Lower lobe of right lung (tissue), 2 donors: Measurements from ENCODE around the gene PEAK1. TPM values are rescaled to one million over a fixed set of nuclear protein-coding genes. Genes with fewer than 3 reads are reported as not detected.

Experiments
- ATAC-seq, 2 donors: fragments of 200-7000 bp; cut with Tn5 transposase; one replicate each; pipeline ENCODE4 v1.9.1; 2020 to 2022; ENCODE audit warnings: mild to moderate bottlenecking in 2 of 2, moderate library complexity in 2 of 2
- DNase-seq: peaks from one replicate; pipeline ENCODE4 v3.0.0-alpha.2; 2020
- H3K27ac ChIP-seq: fragments of 200-600 bp; one replicate; pipeline ENCODE4 v1.8.0; 2022
- H3K27me3 ChIP-seq: fragments of 200-600 bp; one replicate; pipeline ENCODE4 v1.8.0; 2022; ENCODE audit warnings: low read depth
- H3K36me3 ChIP-seq: fragments of 200-600 bp; one replicate; pipeline ENCODE4 v1.8.0; 2022; ENCODE audit warnings: mild to moderate bottlenecking
- H3K4me1 ChIP-seq: fragments of 200-600 bp; one replicate; pipeline ENCODE4 v1.8.0; 2022
- H3K4me3 ChIP-seq: fragments of 200-600 bp; one replicate; pipeline ENCODE4 v1.8.0; 2022; ENCODE audit warnings: mild to moderate bottlenecking
- H3K9me3 ChIP-seq: fragments of 200-600 bp; one replicate; pipeline ENCODE4 v1.8.0; 2022
- intact Hi-C: fragments of 100-400 bp; cut with DNase I; formaldehyde crosslinking; loops from one replicate; pipeline ENCODE4 v1.11.0; 2022
- total RNA-seq: library from RNA; stranded (reverse); fragmentation: NEBNext Ultra II Directional; extraction: Animal tissue kit (Norgen Biotek cat#: 25700); gene quantifications from one replicate; pipeline ENCODE4 v1.2.1, GENCODE V29; 2021
- TF ChIP-seq, protein P1 (sequence below): fragments of 200-600 bp; IDR thresholded peaks from one replicate; pipeline ENCODE4 v1.8.0; 2022; ENCODE audit warnings: antibody characterized with exemption, mild to moderate bottlenecking
- donor health status: DM: no; HTN: yes; CAD: no; lungs with severe emphysema.

The PEAK1 gene
- total RNA-seq, 1 donor from 2014 or later, result 112 TPM

DNA sequence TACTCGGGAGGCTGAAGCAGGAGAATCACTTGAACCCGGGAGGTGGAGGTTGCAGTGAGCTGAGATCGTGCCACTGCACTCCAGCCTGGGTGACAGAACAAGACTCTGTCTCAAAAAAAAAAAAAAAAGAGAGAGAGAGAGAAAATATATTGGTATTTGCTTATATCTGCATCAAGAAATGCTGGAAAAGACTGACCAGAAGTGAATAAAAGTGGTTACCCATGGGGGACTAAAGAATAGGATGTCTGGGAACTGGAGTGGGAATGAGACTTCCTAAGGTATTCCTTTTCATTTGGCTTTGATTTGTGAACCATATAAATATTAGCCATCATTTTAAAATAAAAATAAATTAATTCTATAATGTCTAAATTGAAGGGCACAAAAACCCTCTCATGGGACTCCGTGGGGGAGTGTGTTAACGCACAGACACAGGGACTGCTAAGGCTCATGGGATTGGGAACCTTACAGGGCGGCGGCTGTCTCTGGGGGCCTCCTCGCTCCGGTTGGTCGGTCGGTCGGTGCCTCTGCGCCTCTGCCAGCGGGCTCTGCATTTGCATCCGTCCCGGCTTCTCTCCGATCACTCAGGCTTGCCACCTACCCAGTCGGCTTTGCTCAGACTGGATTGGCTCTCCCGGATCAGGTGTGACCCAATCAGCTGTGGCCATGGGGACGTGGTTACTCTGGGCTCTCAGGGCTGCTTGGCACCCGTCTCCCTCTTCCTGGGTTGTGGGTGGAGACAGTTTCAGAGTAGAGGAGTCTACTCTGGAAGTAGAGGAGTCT, 336.3 kb downstream of the PEAK1 start:
- H3K27ac ChIP-seq, result peak overlapping the region; percentile 43
- intact Hi-C loops, result no loop called here
- no peaks in the 10 kb centered on the region for H3K36me3 ChIP-seq
- peak; percentile 98 for ATAC-seq
- DNase-seq, result peak; percentile 90
- H3K9me3 ChIP-seq, result no peaks in the 10 kb centered on the region
- no peaks in the 10 kb centered on the region for H3K27me3 ChIP-seq
- peaks cover 14% of the 10 kb centered on the region for H3K4me1 ChIP-seq
- TF ChIP-seq, protein P1, sequence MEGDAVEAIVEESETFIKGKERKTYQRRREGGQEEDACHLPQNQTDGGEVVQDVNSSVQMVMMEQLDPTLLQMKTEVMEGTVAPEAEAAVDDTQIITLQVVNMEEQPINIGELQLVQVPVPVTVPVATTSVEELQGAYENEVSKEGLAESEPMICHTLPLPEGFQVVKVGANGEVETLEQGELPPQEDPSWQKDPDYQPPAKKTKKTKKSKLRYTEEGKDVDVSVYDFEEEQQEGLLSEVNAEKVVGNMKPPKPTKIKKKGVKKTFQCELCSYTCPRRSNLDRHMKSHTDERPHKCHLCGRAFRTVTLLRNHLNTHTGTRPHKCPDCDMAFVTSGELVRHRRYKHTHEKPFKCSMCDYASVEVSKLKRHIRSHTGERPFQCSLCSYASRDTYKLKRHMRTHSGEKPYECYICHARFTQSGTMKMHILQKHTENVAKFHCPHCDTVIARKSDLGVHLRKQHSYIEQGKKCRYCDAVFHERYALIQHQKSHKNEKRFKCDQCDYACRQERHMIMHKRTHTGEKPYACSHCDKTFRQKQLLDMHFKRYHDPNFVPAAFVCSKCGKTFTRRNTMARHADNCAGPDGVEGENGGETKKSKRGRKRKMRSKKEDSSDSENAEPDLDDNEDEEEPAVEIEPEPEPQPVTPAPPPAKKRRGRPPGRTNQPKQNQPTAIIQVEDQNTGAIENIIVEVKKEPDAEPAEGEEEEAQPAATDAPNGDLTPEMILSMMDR, result no peak
- peak overlapping the region; percentile 41 for H3K4me3 ChIP-seq

DNA sequence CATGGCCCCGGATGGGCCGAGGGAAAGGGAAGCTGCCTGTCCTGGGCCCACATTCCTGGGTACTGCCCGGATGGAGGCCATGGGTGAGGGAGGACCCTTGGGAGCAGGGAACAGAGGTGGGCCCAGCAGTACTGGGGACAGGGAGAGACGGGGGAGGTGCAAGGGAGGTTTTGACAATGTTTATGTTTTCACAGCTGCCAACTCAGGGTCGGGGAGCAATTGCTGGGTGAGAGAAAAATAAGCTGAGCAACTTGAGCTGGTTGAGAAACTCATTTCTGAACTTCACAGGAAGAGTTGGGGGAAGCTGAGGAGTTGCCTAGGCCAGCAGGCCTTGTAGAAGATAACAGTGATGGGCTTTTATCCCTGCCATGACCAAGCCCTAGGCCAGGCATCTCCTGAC, 337.9 kb downstream of the PEAK1 start:
- Histone ChIP-seq H3K27me3 (no peaks in the 10 kb centered on the region), H3K4me3 (no peak overlapping the region), H3K36me3 (no peaks in the 10 kb centered on the region), H3K4me1 (peaks cover 14% of the 10 kb centered on the region), H3K27ac (no peak overlapping the region), H3K9me3 (no peaks in the 10 kb centered on the region)
- TF ChIP-seq, protein P1, result no peak
- intact Hi-C loops, result no loop called here
- ATAC-seq (no peak), DNase-seq (no peak)

DNA sequence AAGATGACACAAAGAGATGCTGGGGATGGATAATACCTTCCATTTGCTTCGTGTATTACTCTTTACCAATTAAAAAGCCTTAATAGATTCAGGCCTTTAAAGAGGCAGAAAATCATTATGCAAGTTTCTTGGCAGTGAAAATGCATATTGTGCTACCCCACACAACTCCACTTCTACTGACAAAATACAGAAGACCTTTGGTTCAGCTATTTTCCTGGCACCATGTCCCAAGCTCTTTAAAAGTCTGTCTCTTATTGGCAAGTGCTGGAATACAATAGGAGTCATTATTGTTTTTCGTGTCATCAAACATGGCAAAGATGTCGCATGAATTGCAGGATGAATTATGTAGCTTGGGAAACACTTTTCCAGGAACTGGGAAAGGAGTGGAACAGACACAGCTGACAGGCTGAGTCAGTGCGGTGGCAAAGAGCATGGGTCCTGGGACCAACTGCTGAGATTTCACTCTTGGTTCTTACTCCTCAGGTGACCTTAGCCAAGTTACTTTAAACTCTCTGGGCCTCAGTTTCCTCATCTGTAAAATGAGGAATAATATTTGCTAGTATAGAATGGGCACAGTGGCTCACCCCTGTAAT, 343.5 kb downstream of the PEAK1 start:
- H3K4me1 ChIP-seq, result peaks cover 7% of the 10 kb centered on the region
- TF ChIP-seq, protein P1, result no peak
- no peak overlapping the region for H3K27ac ChIP-seq
- intact Hi-C loops, result no loop called here
- DNase-seq (no peak), ATAC-seq (no peak)
- H3K36me3 ChIP-seq, result no peaks in the 10 kb centered on the region
- H3K27me3 ChIP-seq, result no peaks in the 10 kb centered on the region
- H3K9me3 ChIP-seq, result no peaks in the 10 kb centered on the region
- H3K4me3 ChIP-seq, result no peak overlapping the region

DNA sequence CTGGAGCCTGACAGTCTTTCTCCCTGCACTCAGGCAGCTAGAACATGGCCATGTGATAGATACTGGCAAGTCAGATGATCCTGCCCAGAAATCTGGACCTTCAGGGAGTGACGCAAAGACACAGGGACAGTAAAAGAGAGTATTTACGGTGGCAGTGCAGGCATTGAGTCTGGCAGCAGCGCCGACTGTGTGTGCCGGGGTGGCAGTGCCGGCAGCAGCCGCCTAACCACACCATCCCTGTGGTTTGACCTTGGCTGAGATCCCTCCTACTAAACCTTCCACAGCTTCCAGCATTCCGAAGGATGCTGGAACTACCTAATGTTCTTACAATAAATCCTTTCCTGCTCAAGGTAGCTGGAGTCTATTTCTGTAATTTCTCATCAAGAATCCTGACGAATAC, 344.4 kb downstream of the PEAK1 start:
- TF ChIP-seq, protein P1, result no peak
- H3K36me3 ChIP-seq, result no peaks in the 10 kb centered on the region
- DNase-seq (no peak), ATAC-seq (no peak)
- no peaks in the 10 kb centered on the region for H3K9me3 ChIP-seq
- intact Hi-C loops, result no loop called here
- no peaks in the 10 kb centered on the region for H3K27me3 ChIP-seq
- H3K4me3 ChIP-seq, result no peak overlapping the region
- H3K27ac ChIP-seq, result no peak overlapping the region
- H3K4me1 ChIP-seq, result peaks cover 10% of the 10 kb centered on the region

DNA sequence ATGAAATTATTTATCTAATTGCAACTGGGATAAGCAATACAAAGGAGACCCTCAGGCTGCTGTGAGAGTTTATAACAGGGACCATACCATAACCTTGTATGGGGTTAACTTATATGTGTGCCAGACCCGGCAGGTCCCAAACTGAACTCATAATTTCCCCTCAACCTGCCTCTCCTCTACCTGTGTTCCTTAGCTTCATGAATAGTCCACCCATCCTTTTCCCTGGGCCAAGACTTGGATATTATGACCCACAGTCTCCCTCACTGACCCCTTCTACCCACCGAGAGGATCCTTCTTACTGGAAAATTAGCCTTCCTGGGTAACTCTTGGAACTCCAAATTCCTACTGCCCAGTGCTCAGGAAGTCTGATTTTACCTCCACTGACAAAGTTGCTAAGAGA, 345.6 kb downstream of the PEAK1 start:
- no peaks in the 10 kb centered on the region for H3K36me3 ChIP-seq
- no peaks in the 10 kb centered on the region for H3K27me3 ChIP-seq
- no peak for DNase-seq
- no peak overlapping the region for H3K27ac ChIP-seq
- no peak for ATAC-seq
- H3K4me3 ChIP-seq, result no peak overlapping the region
- H3K4me1 ChIP-seq, result peaks cover 19% of the 10 kb centered on the region
- intact Hi-C loops, result no loop called here
- no peaks in the 10 kb centered on the region for H3K9me3 ChIP-seq
- TF ChIP-seq, protein P1, result no peak
